ENCODE results near the gene SOX11.

SOX11 gene

DNA sequence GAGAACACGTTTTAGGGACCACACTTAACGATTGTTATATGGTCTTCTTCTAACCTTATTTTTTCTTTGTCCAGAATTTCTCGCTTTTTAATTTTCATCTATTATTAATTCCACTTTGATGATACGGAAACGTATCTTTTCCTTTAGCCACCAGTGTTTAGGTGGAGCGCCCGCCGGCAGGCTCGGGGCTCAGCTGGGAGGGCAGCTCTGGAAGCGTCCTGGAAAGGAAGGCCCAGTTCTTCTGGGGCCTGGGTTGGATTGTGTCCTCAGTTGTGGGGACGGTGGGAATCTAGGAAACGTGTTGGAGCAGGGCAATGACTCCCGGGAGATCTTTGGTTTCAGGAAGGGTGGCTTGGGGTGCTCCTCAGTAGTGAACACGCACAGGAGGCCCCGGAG lies 19.4 kb upstream of the SOX11 start:
- Histone ChIP-seq H3K4me3 (ENCODE audit: low read depth, low read length, poor library complexity, severe bottlenecking) (no peak overlapping the region), H3K27me3 (ENCODE audit: insufficient read depth, low read length) (0 out of 2 replicates have a peak, but pooled peaks cover 6% of the 10 kb centered on the region), H3K4me1 (ENCODE audit: insufficient read depth, low read length, severe bottlenecking) (no peaks in the 10 kb centered on the region), H4K20me1 (ENCODE audit: insufficient read depth, low read length) (no peaks in the 10 kb centered on the region), H3K79me2 (ENCODE audit: insufficient read depth, low read length) (no peaks in the 10 kb centered on the region), H3K9me3 (ENCODE audit: low read length) (no peaks in the 10 kb centered on the region), H3K27ac (ENCODE audit: low read depth, low read length, poor library complexity, severe bottlenecking) (no peak overlapping the region), H3K4me2 (ENCODE audit: low read length) (no peak overlapping the region), H3K36me3 (ENCODE audit: insufficient read depth, low read length) (no peaks in the 10 kb centered on the region), H3F3A (ENCODE audit: insufficient read depth, low read length) (no peaks in the 10 kb centered on the region), H2AFZ (ENCODE audit: low read length) (no peak overlapping the region), H3K9me2 (ENCODE audit: low read depth, low read length) (no peaks in the 10 kb centered on the region), H3K9ac (ENCODE audit: low read length) (no peak overlapping the region)
- no peak for TF ChIP-seq EZH2 (IDR thresholded peaks at IDR 0.05; ENCODE audit: borderline replicate concordance, low read length)
- TF ChIP-seq, protein P1, sequence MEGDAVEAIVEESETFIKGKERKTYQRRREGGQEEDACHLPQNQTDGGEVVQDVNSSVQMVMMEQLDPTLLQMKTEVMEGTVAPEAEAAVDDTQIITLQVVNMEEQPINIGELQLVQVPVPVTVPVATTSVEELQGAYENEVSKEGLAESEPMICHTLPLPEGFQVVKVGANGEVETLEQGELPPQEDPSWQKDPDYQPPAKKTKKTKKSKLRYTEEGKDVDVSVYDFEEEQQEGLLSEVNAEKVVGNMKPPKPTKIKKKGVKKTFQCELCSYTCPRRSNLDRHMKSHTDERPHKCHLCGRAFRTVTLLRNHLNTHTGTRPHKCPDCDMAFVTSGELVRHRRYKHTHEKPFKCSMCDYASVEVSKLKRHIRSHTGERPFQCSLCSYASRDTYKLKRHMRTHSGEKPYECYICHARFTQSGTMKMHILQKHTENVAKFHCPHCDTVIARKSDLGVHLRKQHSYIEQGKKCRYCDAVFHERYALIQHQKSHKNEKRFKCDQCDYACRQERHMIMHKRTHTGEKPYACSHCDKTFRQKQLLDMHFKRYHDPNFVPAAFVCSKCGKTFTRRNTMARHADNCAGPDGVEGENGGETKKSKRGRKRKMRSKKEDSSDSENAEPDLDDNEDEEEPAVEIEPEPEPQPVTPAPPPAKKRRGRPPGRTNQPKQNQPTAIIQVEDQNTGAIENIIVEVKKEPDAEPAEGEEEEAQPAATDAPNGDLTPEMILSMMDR (IDR thresholded peaks at IDR 0.05; ENCODE audit: low read length), result no peak

DNA sequence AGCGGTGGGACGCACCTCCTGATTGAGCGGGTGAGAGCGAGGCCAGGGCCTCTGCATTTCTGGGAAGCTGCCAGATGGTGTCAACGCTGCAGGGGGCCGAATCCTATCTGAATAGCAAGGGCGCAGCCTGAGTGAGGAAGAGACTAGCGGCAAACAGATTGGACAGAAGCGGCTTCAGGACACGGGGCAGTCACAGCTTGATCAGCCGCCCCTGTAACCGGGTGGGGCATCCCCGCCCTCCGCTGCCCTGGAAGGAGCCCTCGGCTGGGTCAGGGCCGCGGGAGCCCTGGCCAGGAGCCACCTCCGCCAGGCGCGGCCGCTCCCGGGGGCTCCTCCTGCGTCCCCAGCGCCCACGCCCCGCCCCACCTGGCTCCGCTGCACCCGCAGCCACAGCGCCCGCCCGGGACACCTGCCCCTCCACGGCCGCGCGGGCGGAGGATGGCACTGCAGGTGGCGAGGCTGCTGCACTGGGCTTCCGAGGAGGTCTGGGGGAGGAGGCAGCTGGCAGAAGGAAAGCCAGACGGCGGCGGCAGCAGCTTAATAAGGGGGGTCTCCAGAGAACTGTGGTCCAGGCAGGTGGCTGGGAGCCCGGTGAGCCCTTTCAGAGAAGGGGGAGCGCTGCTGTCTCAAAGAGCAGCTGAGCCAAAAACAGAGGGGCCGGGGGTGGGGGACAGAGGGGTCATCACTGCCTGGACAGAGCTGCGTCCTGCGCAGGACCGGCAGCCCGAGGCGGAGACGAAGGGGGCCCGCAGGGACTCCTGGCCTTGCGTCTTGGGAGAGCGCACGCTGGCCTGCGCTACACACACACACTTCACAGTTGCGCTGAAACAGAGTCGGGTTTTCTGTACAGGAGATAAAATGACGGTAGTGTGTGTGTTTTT lies 18.8 kb upstream of the SOX11 start:
- Histone ChIP-seq H3K9me2 (ENCODE audit: low read depth, low read length) (no peaks in the 10 kb centered on the region), H3K27me3 (ENCODE audit: insufficient read depth, low read length) (0 out of 2 replicates have a peak, but pooled peaks cover 6% of the 10 kb centered on the region), H3K9me3 (ENCODE audit: low read length) (no peaks in the 10 kb centered on the region), H3K4me1 (ENCODE audit: insufficient read depth, low read length, severe bottlenecking) (no peaks in the 10 kb centered on the region), H3K4me2 (ENCODE audit: low read length) (no peak overlapping the region), H3K4me3 (ENCODE audit: low read depth, low read length, poor library complexity, severe bottlenecking) (no peak overlapping the region), H4K20me1 (ENCODE audit: insufficient read depth, low read length) (no peaks in the 10 kb centered on the region), H3K36me3 (ENCODE audit: insufficient read depth, low read length) (no peaks in the 10 kb centered on the region), H3K79me2 (ENCODE audit: insufficient read depth, low read length) (no peaks in the 10 kb centered on the region), H3K9ac (ENCODE audit: low read length) (no peak overlapping the region), H2AFZ (ENCODE audit: low read length) (no peak overlapping the region), H3F3A (ENCODE audit: insufficient read depth, low read length) (no peaks in the 10 kb centered on the region), H3K27ac (ENCODE audit: low read depth, low read length, poor library complexity, severe bottlenecking) (no peak overlapping the region)
- no peak for TF ChIP-seq EZH2 (IDR thresholded peaks at IDR 0.05; ENCODE audit: borderline replicate concordance, low read length)
- TF ChIP-seq, protein P1 (IDR thresholded peaks at IDR 0.05; ENCODE audit: low read length), result no peak

DNA sequence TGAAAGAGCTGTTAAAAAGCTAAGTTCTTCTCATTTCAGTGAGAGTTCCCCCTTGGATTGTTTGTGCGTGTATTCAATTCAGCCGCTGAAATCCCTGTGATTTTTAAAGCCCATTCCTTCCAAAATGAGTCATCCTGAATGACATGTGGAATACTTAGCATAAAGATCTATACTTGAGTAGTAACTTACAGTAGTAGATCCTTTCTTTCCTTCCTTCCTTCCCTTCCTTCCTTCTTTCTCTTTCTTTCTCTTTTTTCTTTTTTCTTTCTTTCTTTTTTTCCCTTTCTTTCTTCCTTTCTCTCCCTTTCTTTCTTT lies 18.2 kb upstream of the SOX11 start:
- H3K27me3 ChIP-seq (ENCODE audit: insufficient read depth, low read length), result 0 out of 2 replicates have a peak, but pooled peaks cover 6% of the 10 kb centered on the region
- H3K27ac ChIP-seq (ENCODE audit: low read depth, low read length, poor library complexity, severe bottlenecking), result no peak overlapping the region
- H3K9me2 ChIP-seq (ENCODE audit: low read depth, low read length), result no peaks in the 10 kb centered on the region
- no peak overlapping the region for H3K9ac ChIP-seq (ENCODE audit: low read length)
- no peak overlapping the region for H3K4me2 ChIP-seq (ENCODE audit: low read length)
- no peaks in the 10 kb centered on the region for H3K36me3 ChIP-seq (ENCODE audit: insufficient read depth, low read length)
- H3K79me2 ChIP-seq (ENCODE audit: insufficient read depth, low read length), result no peaks in the 10 kb centered on the region
- no peaks in the 10 kb centered on the region for H3F3A ChIP-seq (ENCODE audit: insufficient read depth, low read length)
- H3K4me3 ChIP-seq (ENCODE audit: low read depth, low read length, poor library complexity, severe bottlenecking), result no peak overlapping the region
- H3K9me3 ChIP-seq (ENCODE audit: low read length), result no peaks in the 10 kb centered on the region
- H3K4me1 ChIP-seq (ENCODE audit: insufficient read depth, low read length, severe bottlenecking), result no peaks in the 10 kb centered on the region
- TF ChIP-seq, protein P1 (IDR thresholded peaks at IDR 0.05; ENCODE audit: low read length), result no peak
- TF ChIP-seq EZH2 (IDR thresholded peaks at IDR 0.05; ENCODE audit: borderline replicate concordance, low read length), result no peak
- no peak overlapping the region for H2AFZ ChIP-seq (ENCODE audit: low read length)
- no peaks in the 10 kb centered on the region for H4K20me1 ChIP-seq (ENCODE audit: insufficient read depth, low read length)
